GM12891 (cell line): ENCODE results near the gene COL18A1.

Experiments used
- DNase-seq: peaks from one replicate; pipeline ENCODE4 v3.0.0; 2011; ENCODE audit warnings: low spot score; ENCODE audit not compliant: insufficient read length
- FAIRE-seq: peaks from 2 replicates; lab custom pipeline; 2011; peaks lifted over from hg19 to GRCh38; lab: Jason Lieb, UNC
- PAX5 ChIP-seq: IDR thresholded peaks from 2 replicates; pipeline ENCODE4 v1.6.1; 2011; ENCODE audit warnings: low read length, moderate library complexity, mild to moderate bottlenecking; ENCODE audit not compliant: insufficient read depth, severe bottlenecking
- POLR2A ChIP-seq: IDR thresholded peaks from 2 replicates; pipeline ENCODE4 v1.6.1; 2011; ENCODE audit warnings: low read depth, low read length, control low read depth
- POLR2AphosphoS5 ChIP-seq: IDR thresholded peaks from 2 replicates; pipeline ENCODE4 v1.6.1; 2011; ENCODE audit warnings: low read depth, low read length, control low read depth
- POU2F2 ChIP-seq: IDR thresholded peaks from 2 replicates; pipeline ENCODE4 v1.6.1; 2011; ENCODE audit warnings: low read depth, mild to moderate bottlenecking, control low read depth, low read length, moderate library complexity
- SPI1 ChIP-seq: IDR thresholded peaks from 2 replicates; pipeline ENCODE4 v1.6.1; 2011; ENCODE audit warnings: low read depth, low read length, control low read depth
- TAF1 ChIP-seq: IDR thresholded peaks from 2 replicates; pipeline ENCODE4 v1.6.1; 2011; ENCODE audit warnings: low read depth, low read length, control low read depth

The COL18A1 gene

DNA sequence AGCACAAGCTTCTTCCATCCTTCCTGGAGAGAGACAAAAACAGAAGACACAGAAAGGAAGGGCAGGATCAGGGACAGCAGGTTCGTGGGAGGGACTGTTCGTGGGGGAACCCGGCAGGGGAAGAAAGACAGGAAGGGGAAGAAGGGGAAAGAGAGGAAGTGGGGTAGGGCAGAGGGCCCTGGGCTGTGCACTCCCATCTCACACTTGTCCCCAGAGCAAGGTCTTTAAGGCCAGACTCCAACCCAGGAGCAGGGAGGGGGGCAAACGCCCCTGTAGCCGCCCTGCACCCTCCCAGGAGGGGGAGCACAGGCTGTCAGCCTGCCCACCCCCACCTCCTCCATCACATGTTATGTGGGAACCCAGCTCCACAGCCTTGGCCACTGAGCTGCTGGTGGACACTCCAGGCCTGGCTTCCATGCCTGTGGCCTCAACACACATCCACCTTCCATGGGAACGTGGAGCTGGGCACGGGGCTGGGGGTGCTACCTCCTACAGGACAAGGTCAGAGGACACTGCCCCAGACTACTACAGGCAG lies 127.9 kb downstream of the COL18A1 start:
- TF ChIP-seq PAX5 = no peak
- TF ChIP-seq TAF1 = no peak
- no peak for TF ChIP-seq SPI1
- no peak for TF ChIP-seq POU2F2
- no peak for TF ChIP-seq POLR2AphosphoS5
- no peak for TF ChIP-seq POLR2A
- FAIRE-seq = no peak
- no peak for DNase-seq

DNA sequence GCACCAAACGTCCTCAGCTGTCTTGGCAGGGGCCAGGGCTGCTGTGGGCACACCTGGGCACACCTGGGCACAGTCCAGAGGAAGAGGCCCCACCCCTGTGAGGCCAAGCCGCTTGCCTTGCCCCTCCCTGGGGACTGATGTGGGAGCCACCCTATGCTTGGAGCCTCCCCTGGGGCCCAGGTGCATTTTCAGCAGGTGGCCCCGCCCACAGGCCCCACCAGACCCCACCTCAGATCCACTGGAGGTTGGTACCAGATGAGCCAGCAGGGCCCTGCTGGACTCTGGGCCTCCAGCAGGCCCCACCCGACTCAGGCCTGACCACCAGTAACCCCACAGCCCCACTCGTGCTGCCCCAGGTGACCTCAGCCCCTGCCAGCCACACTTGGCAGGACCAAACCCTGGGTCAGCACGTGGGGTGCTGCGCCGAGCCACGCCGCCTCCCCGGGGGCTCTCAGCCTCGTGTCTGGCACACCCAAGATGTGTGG lies 128.4 kb downstream of the COL18A1 start:
- no peak for TF ChIP-seq POU2F2
- TF ChIP-seq POLR2A = no peak
- TF ChIP-seq PAX5 = no peak
- TF ChIP-seq SPI1 = no peak
- no peak for TF ChIP-seq POLR2AphosphoS5
- TF ChIP-seq TAF1 = no peak
- no peak for DNase-seq
- FAIRE-seq = no peak

DNA sequence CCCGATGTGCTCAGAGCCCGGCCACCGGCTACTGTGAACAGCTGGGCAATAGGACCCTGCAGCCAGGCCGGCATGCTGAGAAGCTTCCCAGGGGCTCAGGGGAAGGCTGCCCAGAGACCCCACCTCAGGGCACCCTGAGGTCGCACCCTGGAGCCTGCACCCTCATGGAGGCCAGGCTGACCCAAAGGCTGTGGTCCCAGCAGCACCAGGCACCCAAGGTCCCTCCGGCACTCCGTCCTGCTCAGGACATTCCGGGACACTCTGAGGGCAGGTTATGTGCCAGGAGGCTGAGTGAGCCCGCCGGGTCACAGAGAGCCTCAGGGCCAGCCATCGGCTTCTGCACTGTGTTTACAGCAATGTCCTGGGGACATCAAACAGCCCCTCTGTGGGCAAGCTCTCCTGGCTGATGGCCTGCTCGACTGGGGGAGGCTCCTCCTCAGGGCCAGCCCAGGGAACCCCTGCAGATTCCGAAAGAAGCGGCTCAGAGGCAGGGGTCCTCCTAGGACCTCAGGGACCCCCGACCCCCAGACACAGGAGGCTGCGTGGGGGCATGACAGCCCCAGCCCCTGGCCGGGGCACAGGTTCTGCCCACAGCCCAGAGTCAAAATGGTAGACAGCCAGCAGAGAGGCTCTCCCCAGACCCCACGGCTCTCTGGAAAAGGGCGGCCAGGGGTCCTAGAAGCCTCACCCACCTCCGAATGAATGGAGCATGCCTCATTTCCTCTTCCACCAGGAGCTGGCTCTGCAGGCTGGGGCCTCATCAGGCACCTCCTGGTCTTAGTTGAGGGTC lies 129.1 kb downstream of the COL18A1 start:
- TF ChIP-seq POLR2A = no peak
- TF ChIP-seq POLR2AphosphoS5 = no peak
- no peak for TF ChIP-seq PAX5
- no peak for TF ChIP-seq POU2F2
- TF ChIP-seq TAF1 = no peak
- no peak for TF ChIP-seq SPI1
- FAIRE-seq = no peak
- no peak for DNase-seq

DNA sequence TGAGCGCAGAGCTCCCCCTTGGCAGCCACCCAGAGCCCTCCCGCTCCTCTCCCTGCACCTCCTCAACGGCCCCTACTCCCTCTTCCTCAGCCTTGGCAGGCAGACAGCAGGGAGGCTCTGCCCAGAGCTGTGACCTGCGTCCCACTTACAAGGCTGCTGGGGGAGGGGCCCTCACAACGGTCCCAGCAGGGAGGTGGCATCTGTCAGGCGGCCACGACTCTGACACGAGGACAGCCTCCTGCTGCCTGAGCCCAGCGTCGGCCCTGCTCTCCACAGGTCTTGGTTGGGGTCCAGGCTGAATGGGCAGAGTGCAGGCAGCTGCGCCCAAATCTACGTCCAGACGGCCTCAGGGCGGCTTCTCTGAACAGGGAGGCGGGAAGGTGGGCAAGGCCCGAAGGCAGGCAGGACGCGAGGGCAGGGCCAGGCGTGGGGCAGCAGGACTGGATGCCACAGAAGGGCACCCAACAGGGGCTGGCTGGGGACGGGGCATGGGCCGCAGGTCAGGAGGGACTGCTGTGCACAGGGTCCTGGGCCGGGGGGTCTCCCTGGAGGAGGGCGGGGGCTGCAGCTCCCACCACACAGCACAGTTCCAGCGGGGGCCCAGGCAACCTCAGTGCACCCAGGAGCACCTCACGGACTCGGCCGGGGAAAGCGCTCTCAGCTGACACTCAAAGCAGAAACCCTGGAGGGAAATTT lies 129.8 kb downstream of the COL18A1 start:
- DNase-seq (no peak), FAIRE-seq (no peak)
- no peak for TF ChIP-seq SPI1
- no peak for TF ChIP-seq POU2F2
- TF ChIP-seq PAX5 = no peak
- no peak for TF ChIP-seq POLR2AphosphoS5
- no peak for TF ChIP-seq TAF1
- TF ChIP-seq POLR2A = no peak

DNA sequence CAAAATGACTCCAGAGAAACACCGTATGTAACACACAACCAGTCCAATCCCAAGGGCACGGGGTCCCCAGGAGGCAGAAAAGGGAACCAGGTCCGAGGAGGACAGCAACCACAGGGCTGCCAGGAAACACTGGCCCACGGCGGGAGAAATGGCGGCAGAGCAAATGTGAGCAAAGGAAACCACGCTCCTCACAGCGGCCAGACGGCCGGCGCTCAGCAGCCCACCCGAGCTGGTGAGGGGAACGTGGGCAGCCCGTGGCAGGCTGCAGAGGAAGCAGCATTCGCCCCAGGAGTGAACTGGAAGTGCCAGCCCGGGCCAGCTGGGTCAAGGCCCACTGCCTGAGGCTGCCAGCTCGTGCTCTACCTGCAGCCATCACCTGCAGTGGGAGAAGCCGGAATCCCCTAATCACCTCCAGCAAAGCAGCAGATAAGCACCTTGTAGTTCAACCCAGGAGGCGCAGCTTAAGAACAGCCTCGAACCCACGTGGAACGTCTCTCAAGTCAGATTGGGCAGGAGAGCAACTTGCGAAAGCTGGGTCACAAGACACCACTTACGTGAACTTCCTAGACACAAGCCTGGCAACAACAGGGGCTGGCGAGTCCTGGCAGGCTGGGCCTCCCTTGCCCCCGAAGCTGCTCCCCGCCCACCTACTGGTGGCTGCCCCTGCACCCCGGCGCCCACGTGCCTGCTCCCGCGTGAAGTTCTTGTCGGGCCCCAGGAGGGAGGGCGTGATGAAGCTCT lies 130.5 kb downstream of the COL18A1 start:
- DNase-seq (no peak), FAIRE-seq (no peak)
- TF ChIP-seq POU2F2 (no peak), SPI1 (no peak), PAX5 (no peak), POLR2AphosphoS5 (no peak), POLR2A (no peak), TAF1 (no peak)

DNA sequence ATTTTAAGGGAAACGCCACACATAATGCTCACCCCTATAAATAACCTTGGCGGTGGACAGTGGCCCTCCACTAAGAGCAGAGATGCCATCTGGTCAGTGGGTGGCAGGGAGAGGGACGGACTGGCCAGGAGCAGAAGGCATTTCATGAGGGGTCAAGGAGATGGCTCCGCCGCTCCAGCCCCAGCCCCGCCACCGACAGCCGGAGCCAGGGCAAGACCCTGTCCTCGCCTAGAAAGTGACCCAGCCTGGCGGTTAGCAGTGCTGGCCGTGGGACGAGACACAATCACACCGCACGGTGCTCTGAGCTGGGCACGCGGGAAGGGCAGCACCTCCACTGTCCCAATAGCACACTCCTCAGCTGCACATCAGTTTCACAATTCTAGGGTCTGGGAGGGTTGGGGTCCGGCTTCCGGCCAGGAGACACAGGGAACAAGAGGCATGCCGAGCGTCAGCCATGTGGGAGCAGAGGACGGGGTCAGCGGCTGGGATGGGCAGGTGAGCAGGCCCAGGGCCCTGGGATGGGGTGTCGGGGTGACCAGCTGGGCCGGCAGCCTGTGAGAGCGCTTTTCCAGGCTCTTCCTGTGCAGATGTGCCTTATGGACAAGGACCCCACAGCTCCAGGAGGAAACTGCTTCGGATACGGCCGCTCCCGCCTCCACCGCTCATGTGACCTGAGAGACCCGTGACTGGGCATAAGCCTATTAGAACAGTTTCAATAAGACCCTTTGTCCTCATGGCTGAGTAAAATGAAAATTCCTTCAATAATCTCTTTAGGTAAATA lies 131.5 kb downstream of the COL18A1 start:
- DNase-seq (no peak), FAIRE-seq (no peak)

DNA sequence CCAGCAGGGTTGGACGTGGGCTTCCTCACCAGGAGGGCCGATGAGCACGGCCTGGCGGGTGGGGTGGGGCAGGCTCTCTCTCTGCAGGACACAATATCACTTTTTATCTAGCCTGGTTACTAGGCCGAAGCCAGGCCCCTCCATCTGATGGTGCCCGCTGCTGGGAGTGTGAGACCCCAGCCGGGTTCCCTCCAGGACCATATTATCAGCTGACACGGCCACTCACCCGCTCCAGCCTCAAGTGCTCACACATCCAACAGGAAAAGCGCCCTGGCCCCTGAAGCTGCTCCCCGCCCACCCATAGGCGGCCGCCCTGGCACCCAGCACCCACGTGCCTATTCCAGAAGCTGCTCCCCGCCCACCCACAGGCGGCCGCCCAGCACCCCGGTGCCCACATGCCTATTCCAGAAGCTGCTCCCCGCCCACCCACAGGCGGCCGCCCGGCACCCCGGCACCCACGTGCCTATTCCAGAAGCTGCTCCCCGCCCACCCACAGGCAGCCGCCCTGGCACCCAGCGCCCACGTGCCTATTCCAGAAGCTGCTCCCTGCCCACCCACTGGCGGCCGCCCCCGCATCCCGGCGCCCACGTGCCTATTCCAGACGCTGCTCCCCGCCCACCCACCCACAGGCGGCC lies 132.3 kb downstream of the COL18A1 start:
- no peak for FAIRE-seq

More for the DNA sequence above, 131.5 kb downstream of the COL18A1 start:
- TF ChIP-seq SPI1 = no peak
- no peak for TF ChIP-seq POLR2AphosphoS5
- no peak for TF ChIP-seq TAF1

DNA sequence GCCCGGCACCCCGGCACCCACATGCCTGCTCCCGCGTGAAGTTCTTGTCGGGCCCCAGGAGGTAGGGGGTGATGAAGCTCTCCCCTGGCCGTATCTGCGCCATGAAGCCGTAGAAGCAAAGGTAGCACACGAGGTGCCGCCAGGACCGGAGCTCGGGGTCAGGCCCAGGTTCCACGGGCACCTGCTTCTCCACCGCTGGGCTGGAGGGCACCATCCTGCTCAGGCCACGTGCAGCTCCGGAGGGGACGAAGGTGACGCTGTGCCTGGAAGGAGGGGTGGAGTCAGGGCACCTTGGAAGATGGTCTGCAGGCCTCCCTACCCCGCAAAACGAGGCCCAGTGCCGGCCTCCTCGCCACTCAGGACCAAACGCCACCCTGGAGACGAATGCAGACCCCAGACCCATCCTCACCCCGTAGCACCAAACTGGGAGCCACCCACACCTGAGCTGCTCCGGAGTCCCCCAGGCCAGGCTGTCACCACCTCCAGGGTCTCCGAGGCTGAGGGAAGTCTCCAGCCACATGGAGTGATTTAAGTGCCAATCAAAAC lies 132.9 kb downstream of the COL18A1 start:
- DNase-seq (no peak), FAIRE-seq (no peak)
- TF ChIP-seq SPI1 (no peak), PAX5 (no peak), POU2F2 (no peak), POLR2AphosphoS5 (no peak), POLR2A (no peak), TAF1 (no peak)

More for the DNA sequence above, 132.3 kb downstream of the COL18A1 start:
- TF ChIP-seq PAX5 (no peak), SPI1 (no peak), POLR2AphosphoS5 (no peak), TAF1 (no peak), POU2F2 (no peak), POLR2A (no peak)
- DNase-seq = no peak
